Peyer's patch (tissue), 4 donors: ENCODE data around the gene FCRL6.

ENCODE experiments used
- POLR2A ChIP-seq, 2 donors: fragments of 450-650 bp; IDR thresholded peaks; one replicate each; pipeline ENCODE4 v1.5.1; 2017; ENCODE audit warnings: antibody characterized with exemption in 2 of 2, mild to moderate bottlenecking in 2 of 2, moderate library complexity in 2 of 2
- TF ChIP-seq, protein P1 (sequence below), 6 experiments: fragments of 450-650 bp in 4 of 6; fragments of 200-600 bp in 2 of 6; sonication (generic) in 1 of 6; IDR thresholded peaks; one replicate each; pipeline ENCODE4 v1.5.1; 2017 to 2019; ENCODE audit warnings: antibody characterized with exemption in 6 of 6, mild to moderate bottlenecking in 3 of 6, moderate library complexity in 1 of 6

DNA sequence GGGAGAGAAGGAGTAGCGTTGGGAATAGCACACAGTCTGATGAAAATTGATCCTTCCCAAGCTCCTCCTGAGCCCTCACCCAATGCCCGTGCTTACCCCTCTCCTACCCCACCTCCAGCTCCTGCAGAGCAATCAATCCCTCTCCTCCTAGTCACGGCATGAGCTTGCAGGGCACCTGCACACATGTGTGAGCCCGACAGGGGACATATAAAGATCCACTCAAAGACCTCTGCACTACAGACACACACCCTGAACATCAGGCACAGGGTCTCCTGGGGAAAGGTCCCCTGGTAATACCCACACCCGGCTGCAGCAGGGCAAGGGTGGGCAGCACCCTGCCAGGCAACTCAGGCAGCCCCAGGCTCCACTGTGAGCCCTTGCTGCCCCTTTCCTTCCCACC, 59.9 kb downstream of the FCRL6 start:
- TF ChIP-seq, protein P1, sequence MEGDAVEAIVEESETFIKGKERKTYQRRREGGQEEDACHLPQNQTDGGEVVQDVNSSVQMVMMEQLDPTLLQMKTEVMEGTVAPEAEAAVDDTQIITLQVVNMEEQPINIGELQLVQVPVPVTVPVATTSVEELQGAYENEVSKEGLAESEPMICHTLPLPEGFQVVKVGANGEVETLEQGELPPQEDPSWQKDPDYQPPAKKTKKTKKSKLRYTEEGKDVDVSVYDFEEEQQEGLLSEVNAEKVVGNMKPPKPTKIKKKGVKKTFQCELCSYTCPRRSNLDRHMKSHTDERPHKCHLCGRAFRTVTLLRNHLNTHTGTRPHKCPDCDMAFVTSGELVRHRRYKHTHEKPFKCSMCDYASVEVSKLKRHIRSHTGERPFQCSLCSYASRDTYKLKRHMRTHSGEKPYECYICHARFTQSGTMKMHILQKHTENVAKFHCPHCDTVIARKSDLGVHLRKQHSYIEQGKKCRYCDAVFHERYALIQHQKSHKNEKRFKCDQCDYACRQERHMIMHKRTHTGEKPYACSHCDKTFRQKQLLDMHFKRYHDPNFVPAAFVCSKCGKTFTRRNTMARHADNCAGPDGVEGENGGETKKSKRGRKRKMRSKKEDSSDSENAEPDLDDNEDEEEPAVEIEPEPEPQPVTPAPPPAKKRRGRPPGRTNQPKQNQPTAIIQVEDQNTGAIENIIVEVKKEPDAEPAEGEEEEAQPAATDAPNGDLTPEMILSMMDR (IDR thresholded peaks at IDR 0.05): no peak
- TF ChIP-seq POLR2A (IDR thresholded peaks at IDR 0.05): no peak
